ENCODE data around the gene CLSTN2.

The CLSTN2 gene

DNA sequence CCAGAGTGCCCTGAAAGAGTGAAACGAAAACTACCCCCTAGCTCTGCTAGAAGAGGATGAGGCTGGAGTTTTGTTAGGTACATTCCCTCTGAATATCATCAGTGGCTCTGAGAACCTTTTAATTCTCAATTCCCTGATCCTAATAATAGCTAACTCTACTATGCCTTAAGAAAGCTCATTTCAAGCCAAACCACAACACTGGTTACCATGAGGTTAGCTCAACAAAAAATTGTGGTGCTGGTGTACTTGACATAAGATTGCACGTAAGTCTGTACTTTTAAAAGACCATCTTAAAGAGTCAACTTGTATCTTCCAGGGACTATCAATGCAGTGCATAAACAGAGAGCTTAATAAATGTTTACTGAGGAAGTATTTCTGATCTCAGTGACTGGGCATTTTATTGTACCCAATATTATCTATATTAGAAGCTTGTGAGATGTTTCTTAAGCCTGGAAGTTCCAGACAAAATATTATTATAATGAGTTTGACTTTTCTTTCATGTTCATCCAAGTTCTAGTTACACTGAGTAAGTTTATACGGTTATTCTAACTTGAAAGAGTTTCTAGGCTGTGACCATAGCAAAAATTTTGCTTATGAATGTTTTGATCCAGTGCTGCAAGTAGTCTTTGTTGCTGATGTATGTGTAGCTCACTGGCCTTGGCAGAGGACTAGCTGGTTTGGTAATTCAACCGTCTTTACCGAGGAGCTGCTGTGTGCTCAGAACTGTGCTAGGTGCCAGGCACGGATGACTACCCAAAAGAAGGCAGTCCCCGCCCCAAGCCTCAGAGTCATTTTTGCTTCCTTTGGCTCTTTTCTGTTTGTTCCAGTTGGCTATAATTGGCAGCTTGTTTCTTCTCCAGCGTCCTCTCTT lies 408.5 kb downstream of the CLSTN2 start:
- DNase-seq (ENCODE audit: low read depth), result no peak

DNA sequence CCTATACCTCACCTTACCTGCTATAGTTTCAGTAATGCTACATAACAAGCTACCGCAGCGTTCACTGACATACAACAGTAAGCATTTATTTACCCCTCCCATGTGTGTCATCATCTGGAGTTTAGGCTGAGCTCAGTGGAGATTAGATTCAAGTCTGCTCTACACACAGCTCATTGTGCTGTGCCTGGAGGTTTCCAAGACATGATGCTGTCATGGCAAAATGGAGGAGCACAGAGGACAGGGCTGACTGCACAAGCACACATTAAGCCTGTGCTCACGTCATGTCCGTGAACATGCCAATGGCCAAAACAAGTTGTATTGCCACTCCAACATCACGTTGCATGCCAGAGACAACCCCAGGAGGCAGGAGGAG lies 409.1 kb downstream of the CLSTN2 start:
- DNase-seq (ENCODE audit: low read depth), result no peak

DNA sequence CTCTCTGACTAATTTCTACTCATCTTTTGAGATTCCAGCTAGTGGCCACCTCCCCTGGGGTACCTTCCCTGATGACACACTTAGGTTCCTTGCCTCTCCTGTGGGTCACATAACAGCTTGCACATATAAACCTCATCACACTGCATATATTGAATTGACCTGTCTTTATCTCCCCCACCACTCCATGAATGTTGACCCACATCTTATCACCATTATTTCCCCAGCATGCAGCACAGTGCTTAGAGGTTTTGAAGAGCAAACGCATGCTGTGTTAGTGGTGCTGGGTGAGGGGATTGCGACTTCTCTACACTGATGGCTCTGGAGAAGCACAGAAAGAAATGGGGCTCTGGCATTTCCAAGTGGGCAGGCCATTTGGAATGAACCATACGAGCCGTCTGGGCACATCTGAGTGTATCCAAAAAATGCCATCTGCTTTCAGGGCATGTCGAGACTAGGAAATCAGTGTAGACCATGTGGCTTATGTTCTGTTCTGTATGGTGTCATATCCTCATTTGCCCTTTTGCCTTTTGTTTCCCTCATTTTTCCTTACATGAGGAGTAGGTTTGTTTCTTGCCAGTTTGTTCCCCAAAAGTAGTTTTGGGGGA lies 409.7 kb downstream of the CLSTN2 start:
- no peak for DNase-seq (ENCODE audit: low read depth)

DNA sequence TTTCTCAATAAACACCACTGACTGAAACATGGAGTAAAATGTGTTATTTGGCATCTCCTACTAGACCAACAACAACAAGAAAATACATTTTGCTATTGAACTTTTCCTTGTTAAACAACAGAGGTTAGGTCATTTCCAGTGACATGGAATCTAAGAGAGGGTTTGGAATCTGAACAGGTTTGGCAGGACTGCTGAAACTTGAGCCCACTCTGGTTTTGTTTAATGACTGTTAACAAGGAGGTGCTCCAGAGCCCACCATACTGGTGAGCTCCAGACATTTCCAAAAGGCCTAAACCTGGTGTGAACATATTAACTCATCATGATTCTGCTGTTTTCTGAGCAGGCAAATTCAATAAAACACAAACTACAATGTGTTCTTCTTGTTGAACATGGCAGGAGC lies 412.2 kb downstream of the CLSTN2 start:
- no peak for DNase-seq (ENCODE audit: low read depth)

DNA sequence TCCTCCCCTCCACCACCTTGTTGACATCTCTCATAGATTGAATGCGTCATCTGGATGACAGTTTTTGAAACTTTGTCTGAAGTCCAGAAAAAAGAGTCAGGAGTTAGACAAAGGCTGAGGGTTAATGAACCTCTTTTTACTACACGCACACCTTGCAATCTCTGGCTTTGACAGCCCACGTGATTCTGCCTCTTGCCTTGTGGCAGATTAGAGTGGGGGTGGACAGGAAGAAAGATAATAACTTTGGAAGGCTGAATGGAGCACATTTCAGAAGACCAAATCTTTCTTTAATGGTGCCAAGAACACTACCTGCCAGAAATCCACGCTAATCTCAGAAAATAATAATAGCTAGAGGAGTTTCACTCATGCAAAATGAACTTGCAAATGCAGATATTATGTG lies 415.0 kb downstream of the CLSTN2 start:
- no peak for DNase-seq (ENCODE audit: low read depth)

DNA sequence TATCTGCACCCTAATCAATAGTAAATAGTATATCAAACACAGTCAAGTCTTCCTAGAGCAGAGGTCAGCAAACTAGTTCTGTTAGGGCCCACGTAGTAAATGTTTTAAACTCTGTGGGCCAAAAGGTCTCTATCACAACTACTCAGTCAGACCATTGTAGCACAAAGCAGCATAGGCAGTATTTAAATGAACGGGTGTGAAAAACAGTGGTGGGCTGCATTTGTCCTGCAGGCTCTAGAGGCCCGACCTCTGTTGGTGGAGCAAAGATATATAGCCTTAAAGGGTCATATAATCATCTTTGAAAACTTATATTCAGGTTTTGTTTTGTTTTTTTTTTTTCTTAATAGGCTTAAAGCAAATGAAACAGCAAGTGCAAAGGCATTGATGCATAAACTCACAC lies 416.5 kb downstream of the CLSTN2 start:
- no peak for DNase-seq (ENCODE audit: low read depth)

DNA sequence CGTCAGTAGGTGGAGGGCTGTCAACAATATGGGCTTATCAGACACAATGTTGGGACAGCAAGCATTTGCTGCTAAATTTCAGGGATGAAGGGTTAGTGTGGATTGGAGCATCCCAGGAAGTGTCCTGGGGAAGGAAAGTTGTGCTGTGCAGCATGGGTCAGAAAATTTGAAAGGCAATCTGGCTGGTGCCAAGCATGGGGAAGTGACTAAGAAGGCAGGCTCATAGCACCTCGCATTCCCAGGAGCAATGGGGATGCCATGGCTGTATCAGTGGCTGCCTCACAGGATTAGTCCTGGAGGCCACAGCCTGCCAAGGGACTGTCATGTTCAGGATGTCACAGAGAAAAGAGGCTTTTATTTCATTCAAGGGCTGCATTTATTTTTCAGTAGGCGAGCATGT lies 420.5 kb downstream of the CLSTN2 start:
- no peak for DNase-seq (ENCODE audit: low read depth)

DNA sequence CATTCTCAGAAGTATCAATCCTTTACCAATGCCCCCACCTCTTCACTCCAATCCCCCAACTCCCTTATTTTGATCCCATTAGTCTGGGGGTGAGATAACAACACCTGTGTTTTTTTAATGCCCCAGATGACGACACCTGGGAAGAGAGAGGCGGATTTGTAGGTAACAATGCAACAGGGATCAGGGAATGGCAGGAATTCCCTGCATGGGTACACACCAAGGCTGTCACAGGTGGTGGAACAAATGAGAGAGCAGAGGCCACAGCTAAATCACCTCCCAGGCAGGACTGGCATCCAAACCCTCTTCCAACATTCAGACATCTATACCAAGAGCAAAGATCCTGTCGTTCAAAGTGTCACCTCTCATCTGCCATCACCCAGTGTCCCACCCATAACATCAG lies 423.7 kb downstream of the CLSTN2 start:
- DNase-seq (ENCODE audit: low read depth), result no peak

DNA sequence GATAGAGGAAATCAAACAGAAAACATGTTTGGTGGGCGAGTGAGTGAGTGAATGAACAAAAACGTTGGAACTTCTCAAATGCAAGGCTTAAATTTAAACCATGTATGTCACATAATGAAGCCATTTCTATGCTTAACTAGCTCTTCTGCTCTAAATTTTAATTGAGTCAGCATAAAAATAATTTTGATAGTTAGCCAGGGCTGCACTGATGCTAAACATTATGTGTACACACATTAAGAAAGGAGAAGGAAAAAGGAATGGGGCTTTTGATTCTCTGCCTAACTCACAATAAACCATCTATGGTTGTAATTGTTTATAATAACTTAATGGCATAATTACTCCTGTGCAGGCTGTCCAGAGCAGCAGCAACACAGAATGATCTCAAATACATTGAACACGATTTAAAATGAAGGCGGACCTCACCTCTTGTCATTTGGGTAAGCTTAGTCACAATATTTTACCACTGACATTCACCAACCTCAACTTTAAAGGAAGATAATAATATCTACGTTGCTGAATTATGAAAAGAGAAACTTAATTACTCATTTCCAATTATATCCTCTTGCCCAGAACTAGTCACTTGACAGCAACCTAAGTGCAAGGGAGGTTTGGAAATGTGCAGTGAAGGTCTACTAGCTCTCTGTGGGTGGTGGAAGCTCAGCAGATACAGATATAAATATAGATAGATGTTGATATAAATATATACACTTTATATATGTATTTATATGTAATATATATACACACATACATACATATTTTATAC lies 424.4 kb downstream of the CLSTN2 start:
- no peak for DNase-seq (ENCODE audit: low read depth)

DNA sequence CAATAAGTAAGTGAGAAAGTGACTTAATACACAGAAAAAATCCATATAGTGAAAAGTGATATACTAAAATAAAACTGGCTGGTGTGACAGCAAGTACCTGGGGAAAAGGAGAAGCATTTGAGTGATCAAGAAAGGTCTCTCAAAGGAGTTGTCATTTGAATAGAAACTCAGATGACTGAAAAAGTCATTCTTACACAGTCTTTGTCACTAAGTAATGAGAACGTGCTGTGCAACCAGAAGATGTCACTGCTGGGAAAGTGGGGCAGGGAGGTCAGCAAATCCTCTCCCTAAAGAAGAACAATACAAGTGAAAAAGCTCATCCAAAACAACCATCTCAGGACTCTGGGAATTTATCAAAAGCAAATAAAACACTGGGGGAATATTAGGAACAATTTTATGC lies 425.3 kb downstream of the CLSTN2 start:
- no peak for DNase-seq (ENCODE audit: low read depth)

DNA sequence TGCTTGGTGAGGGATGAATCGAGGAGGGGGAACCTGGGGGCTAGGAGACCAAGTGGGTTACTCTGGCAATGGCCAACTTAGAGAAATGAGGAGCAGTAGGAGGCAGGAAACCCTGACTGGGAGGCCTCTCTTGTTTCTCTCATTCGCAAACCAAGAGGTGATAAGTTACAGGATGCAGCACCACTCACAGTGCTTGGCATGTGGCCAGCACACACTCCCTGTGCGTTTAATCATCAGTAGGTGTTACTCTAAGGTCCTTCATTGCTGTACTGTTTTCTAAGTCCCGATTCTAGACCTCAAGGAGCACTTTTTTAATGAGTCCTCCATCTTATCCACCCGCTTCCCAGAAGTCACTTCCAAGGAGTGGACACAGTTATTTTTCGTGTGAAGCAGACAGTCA lies 428.8 kb downstream of the CLSTN2 start:
- no peak for DNase-seq (ENCODE audit: low read depth)

DNA sequence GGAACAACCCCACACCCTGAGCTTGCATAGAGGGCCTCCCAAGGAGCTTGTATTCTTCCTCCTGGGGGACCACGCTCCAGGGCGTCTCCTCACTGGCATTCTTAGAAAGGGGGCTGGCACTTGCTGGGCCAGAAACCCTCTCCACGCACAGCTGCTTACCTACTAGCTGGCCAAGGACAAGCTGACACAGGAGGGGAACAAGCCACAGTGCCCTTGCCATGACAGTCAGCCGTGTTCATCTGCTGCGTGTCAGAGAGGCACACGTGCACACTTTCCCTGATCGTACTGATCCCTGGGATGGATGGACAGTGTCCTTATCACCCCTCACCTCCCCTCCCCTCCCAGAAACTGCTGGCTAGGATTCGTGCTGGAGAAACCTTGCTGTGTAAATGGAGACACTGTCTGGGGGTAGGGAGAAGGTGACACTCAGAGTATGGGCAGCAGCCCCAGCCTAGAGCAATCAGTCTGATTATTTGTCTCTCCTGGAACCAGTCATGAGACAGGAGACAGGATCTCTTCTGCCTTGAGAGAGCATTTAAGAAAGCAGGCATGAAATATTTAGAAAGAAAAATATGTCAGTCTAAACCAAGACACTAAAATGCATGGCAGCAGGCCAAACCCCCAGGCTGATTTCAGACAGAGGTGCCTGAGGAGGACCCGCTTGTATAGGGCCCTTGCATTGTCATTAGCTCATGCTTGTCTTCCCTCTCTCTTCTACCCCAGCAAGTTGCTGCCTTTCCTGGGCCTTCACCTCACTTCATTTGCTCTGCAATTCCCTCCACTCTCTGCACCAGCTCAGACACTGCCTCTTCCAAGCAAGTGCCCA lies 431.1 kb downstream of the CLSTN2 start:
- DNase-seq (ENCODE audit: low read depth), result no peak

DNA sequence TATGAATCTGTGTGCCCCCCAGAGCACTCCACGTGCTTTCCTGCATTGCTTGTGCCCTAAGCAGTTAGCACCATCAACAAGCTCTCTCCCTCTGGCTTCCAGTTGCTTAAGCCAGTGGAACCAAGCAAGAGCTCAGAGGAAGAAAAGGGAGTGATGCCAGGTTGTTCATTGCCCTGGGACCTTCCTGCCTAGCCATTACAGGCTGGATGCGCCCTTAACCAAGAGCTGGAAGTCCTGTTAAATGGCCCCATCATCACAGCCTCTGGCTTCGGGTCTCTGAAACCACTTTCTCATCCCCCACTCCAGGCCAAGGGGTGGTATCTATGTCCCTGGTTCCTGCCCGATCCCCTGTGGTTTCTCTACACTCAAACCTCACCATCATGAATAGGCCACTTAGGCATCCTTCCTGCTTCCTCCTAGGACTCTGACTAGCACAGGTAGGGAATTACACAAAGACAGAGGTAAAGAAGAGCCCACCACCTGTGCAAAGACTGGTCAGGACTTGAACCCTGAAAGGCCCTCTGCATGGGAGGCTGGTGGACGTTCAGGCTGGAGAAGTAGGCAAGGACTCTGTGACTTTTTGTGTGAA lies 433.3 kb downstream of the CLSTN2 start:
- DNase-seq (ENCODE audit: low read depth), result no peak

DNA sequence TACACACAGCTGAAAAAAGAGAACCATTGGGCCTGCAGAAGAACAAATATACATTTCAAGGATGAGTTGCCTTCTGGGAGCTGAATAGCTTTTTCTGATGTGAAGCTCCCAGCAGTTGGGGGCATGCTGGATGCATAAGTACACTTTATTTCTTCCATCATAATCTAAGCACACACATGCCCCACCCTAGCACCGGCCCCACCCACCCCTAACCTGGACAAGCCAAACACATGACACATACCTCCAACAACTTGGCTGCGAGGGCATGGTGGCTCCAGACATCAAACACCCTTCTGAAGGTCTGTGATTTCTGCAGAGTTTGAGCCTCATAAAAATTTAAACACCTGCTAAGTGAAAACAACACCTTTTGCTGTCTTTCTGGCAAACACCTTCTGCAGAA lies 435.7 kb downstream of the CLSTN2 start:
- no peak for DNase-seq (ENCODE audit: low read depth)

DNA sequence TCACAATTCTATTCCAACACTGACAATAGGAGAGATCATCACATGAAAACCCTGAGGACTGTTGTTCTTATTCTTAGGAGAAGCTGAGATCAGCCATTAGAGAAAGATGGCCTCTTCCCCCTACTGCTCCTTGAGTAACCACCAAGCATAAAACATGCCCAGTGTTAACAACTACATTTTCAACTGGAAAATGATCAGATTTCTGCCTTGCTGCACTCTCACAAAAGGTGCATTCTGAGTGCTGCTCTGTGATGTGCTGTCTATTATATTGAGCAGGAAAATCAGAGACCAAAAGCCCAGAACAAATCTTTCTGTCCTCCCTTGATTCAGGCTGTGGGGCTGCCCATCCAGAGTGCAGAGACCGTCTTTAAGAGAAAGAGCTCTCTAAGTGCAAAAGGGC lies 438.2 kb downstream of the CLSTN2 start:
- DNase-seq (ENCODE audit: low read depth), result no peak

DNA sequence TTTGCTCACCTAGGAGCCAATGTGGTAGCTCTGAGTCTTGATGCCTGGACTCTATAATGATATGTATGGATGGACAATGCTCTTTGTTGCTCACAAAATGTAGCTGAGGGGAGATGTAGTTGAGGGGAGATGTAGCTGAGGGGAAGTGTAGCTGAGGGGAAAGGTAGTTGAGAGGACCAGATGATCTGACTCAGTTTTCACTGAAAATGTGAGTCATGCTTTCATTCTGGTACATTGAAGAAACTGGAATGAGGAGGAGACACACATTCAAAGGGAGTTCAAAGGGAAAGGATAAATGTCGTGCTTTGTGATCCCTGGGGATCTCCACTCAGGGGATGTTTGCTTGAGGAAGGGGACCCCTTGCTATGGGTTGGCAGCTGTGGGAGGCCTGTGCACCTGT lies 440.0 kb downstream of the CLSTN2 start:
- DNase-seq (ENCODE audit: low read depth), result no peak

DNA sequence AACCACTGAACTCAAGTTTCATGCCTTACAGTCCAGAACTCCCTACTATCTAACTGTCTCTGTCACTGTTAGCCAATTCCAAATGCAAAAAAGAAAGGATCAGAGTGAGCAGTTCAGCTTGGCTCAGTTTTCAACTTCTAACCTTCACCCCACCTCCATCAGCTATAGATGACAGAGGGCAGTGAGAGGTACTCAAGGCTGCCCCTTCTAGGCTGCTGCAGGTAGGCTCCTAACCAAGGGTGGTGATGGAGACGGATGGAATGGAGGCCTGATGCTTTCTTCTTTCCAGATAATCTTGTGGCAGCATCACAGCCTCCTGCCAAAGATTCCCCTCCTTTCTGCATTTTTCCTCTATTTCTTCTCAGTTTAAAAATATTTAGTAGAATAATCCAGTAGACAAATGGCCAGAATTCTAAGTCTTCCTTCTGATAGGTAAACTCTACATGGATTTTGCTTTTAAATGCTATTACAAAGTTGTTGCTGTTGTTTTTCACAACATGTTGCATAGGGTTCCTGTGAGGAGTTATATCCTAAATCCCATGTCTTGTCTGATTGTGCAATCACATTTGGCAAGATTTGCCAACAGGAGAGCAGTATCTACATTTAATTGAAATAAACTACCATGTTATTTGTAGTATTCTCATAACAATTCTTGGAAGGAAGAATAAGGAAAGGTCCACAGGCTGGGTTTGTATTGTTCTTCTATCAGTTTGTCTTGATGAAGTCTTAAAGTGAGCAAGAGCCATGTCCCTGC lies 441.3 kb downstream of the CLSTN2 start:
- no peak for DNase-seq (ENCODE audit: low read depth)

DNA sequence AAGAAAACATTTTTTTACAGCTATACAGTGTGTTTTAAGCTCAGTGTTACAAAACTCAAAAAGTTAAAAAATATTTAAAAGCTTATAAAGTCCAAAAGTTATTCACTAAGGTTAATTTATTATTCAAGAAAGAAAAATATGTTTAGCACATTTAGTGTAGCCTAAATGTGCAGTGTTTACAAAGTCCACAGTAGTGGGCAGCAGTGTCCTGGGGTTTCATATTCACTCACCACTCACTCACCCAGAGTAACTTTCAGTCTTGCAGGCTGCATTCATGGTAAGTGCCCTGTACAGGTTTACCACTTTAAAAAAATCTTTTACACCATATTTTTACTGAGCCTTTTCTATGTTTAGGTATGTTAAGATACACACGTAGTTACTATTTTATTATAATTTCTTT lies 442.7 kb downstream of the CLSTN2 start:
- DNase-seq (ENCODE audit: low read depth), result no peak

DNA sequence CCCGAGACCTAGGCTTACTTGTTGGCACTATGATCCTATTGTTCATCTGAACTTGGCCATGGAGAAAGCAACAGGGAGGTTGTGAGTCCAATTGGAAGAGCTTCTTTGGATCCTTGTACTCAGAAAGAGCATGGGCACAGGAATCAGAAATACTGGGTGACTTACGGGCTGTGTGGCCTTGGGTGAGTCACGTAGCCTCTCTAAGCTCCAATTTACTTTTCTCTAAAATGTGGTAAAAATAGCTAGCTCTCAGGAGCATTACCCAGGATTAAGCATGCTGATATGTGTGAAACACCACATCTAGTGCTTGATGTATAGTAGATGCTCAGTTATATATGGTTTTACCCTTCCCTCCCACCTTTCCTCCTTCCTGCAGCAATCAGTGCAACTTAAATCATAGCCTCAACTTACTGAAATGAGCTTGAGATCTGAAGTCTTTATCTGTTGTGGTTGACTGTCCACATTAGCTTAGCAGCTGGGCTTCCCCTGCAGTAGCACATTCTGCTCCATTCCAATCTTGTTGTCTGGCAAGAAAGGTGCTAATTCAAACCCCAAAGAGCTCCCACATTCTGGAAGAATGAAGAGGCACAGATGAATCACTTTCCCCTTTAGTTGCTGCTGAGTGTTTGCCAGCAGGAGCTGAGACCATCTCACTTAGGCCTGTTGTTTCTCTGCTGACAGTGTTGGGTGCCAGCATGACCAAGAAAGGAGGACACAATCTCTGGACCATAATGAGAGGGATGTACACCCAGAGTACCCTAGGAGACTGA lies 443.8 kb downstream of the CLSTN2 start:
- no peak for DNase-seq (ENCODE audit: low read depth)

DNA sequence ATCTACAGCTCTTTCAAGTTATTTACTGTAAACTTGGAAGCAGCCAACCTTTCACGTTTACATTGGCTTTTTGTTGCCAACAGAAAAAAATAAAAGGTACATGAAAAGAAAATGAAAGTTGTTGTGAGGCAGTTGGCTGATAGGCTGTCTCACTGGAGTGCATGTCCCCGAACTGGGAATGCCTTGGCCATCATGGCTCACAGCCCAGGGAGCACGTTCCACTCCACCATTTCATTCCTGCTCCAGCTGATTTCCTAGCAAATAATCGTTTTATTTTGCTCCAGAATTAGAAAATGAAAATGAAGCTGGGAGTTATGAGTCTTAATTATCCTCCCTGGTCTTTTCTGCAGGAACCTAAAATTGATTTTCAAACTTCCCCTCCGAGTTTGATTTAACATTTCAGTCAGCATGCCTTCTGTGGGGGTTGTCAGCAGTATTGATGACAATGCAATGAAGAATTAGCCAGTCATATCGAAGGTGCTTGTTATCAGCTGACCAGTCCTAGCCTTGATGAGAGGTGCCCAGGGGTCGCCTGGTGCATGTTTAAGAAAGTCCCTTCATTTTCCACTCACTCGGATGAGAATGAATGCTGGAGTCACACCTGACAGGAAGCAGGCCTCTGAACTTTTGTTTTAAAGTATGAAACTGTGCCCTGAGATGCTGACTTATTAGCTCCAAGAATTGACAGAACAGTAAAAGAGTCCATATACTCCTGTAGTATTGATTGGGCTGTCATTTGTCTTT lies 449.2 kb downstream of the CLSTN2 start:
- no peak for DNase-seq (ENCODE audit: low read depth)
